Ishikawa (cell line): Measurements from ENCODE around the gene NIM1K.

Source experiments
- EP300 ChIP-seq: IDR thresholded peaks from 2 replicates; pipeline ENCODE4 v1.6.1; 2012; ENCODE audit warnings: borderline replicate concordance
- FOXM1 ChIP-seq: IDR thresholded peaks from 2 replicates; pipeline ENCODE4 v1.6.1; 2012; ENCODE audit warnings: low read depth, borderline replicate concordance
- NFIC ChIP-seq: IDR thresholded peaks from 2 replicates; pipeline ENCODE4 v1.6.1; 2012
- REST ChIP-seq: IDR thresholded peaks from 2 replicates; pipeline ENCODE4 v1.6.1; 2012; ENCODE audit warnings: low read depth, mild to moderate bottlenecking
- ZBTB7A ChIP-seq: IDR thresholded peaks from 2 replicates; pipeline ENCODE4 v1.6.1; 2012; ENCODE audit warnings: low read depth

- TF ChIP-seq NFIC (no peak), FOXM1 (no peak), ZBTB7A (no peak), REST (no peak), EP300 (no peak)
Observed at GRCh38 chr5:43296835-43297234, 104.8 kb downstream of the NIM1K start.
